ENCODE measurements around the gene CAPZA2. TPM values are rescaled to one million over a fixed set of nuclear protein-coding genes. Genes with fewer than 3 reads are reported as not detected.

CAPZA2 gene
- total and polyA plus RNA-seq, 9 of the 15 experiments (the other 6 are each of a cell fraction or from before 2014, with no cell fraction given): 67.0 to 524 (median 176) TPM

- TF ChIP-seq FOXK2 (conservative IDR thresholded peaks at IDR 0.05 in 1 of 2, IDR thresholded peaks at IDR 0.05 in 1 of 2; ENCODE audit: low read depth in 2 of 2): 0 out of 4 replicates have a peak, but pooled peaks of 1 of the 2 experiments have one; percentile 12
- TF ChIP-seq ZNF263 (CRISPR knock-in tag; IDR thresholded peaks at IDR 0.05; ENCODE audit: borderline replicate concordance): 0 out of 2 replicates have a peak, but pooled peaks have one; percentile 12
- TF ChIP-seq POLR3G (IDR thresholded peaks at IDR 0.05; ENCODE audit: extremely low read depth, insufficient read length, insufficient replicate concordance): no peak
- no peak for TF ChIP-seq NR2C1 (IDR thresholded peaks at IDR 0.05)
- no peak for TF ChIP-seq NR2C1 (tag; IDR thresholded peaks at IDR 0.05)
- TF ChIP-seq TEAD4 (IDR thresholded peaks at IDR 0.05; ENCODE audit: low read length): 0 out of 2 replicates have a peak, but pooled peaks have one; percentile 6
- no peak for TF ChIP-seq TEAD4 (CRISPR knock-in tag; IDR thresholded peaks at IDR 0.05; ENCODE audit: borderline replicate concordance)
- TF ChIP-seq XRCC4 (IDR thresholded peaks at IDR 0.05; ENCODE audit: extremely low read depth, insufficient read depth, insufficient read length): no peak
- no peak for TF ChIP-seq CHCHD3 (CRISPR knock-in tag; IDR thresholded peaks at IDR 0.05)
- 0 out of 2 replicates have a peak, but pooled peaks have one; percentile 34 for TF ChIP-seq ZNF764 (CRISPR knock-in tag; IDR thresholded peaks at IDR 0.05; ENCODE audit: low read depth)
- no peak for TF ChIP-seq CXXC5 (CRISPR knock-in tag; IDR thresholded peaks at IDR 0.05)
- no peak for TF ChIP-seq TAF15 (IDR thresholded peaks at IDR 0.05; ENCODE audit: low read depth, low read length)
- TF ChIP-seq MIER1 (IDR thresholded peaks at IDR 0.05; ENCODE audit: low read depth): 0 out of 2 replicates have a peak, but pooled peaks have one; percentile 34
- no peak for TF ChIP-seq NCOA6 (IDR thresholded peaks at IDR 0.05)
- no peak for TF ChIP-seq GTF2F1 (IDR thresholded peaks at IDR 0.05; ENCODE audit: low read depth, low read length)
- TF ChIP-seq, protein P1, sequence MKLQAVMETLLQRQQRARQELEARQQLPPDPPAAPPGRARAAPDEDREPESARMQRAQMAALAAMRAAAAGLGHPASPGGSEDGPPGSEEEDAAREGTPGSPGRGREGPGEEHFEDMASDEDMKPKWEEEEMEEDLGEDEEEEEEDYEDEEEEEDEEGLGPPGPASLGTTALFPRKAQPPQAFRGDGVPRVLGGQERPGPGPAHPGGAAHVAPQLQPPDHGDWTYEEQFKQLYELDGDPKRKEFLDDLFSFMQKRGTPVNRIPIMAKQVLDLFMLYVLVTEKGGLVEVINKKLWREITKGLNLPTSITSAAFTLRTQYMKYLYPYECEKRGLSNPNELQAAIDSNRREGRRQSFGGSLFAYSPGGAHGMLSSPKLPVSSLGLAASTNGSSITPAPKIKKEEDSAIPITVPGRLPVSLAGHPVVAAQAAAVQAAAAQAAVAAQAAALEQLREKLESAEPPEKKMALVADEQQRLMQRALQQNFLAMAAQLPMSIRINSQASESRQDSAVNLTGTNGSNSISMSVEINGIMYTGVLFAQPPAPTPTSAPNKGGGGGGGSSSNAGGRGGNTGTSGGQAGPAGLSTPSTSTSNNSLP (IDR thresholded peaks at IDR 0.05; ENCODE audit: borderline replicate concordance, low read depth, low read length): no peak
- TF ChIP-seq MTA2 (IDR thresholded peaks at IDR 0.05; ENCODE audit: low read depth): peak; percentile 27; the same call in 1 of the 2 replicates
- TF ChIP-seq HDAC1 (IDR thresholded peaks at IDR 0.05): peak in 1 of 2 experiments; percentile 23; a peak in 2 of 4 replicates
- no peak for TF ChIP-seq ZNF197 (CRISPR knock-in tag; IDR thresholded peaks at IDR 0.05; ENCODE audit: low read depth)
- peak; percentile 57 for TF ChIP-seq ZFX (CRISPR knock-in tag; IDR thresholded peaks at IDR 0.05)
- TF ChIP-seq TCFL5 (CRISPR knock-in tag; conservative IDR thresholded peaks at IDR 0.05): no peak
- TF ChIP-seq ARNT (IDR thresholded peaks at IDR 0.05): peak in 1 of 2 experiments; percentile 45; a peak in 1 of 4 replicates
- TF ChIP-seq ETV5 (CRISPR knock-in tag; IDR thresholded peaks at IDR 0.05; ENCODE audit: low read depth): no peak
- peak; percentile 26; the same call in 1 of the 2 replicates for TF ChIP-seq PHF8 (IDR thresholded peaks at IDR 0.05; ENCODE audit: borderline replicate concordance, low read length)
- TF ChIP-seq, protein P2, sequence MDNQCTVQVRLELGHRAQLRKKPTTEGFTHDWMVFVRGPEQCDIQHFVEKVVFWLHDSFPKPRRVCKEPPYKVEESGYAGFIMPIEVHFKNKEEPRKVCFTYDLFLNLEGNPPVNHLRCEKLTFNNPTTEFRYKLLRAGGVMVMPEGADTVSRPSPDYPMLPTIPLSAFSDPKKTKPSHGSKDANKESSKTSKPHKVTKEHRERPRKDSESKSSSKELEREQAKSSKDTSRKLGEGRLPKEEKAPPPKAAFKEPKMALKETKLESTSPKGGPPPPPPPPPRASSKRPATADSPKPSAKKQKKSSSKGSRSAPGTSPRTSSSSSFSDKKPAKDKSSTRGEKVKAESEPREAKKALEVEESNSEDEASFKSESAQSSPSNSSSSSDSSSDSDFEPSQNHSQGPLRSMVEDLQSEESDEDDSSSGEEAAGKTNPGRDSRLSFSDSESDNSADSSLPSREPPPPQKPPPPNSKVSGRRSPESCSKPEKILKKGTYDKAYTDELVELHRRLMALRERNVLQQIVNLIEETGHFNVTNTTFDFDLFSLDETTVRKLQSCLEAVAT (IDR thresholded peaks at IDR 0.05): peak in 1 of 2 experiments; percentile 65; a peak in 1 of 4 replicates
- peak; percentile 86; the same call in 1 of the 2 replicates for TF ChIP-seq DNMT1 (IDR thresholded peaks at IDR 0.05)
Observed at GRCh38 chr7:116862951-116863670, 724 bp downstream of the CAPZA2 start (continued).

Data from K562 (cell line).